ENCODE results near the gene ZRANB1. TPM values are rescaled to one million over a fixed set of nuclear protein-coding genes. Genes with fewer than 3 reads are reported as not detected.
A peak's percentile ranks its signal among the peaks of the same experiment; 100 is the strongest.

Gene ZRANB1
- total RNA-seq, 6 donors from 2014 or later = 14.6 to 35.4 (median 17.1) TPM

DNA sequence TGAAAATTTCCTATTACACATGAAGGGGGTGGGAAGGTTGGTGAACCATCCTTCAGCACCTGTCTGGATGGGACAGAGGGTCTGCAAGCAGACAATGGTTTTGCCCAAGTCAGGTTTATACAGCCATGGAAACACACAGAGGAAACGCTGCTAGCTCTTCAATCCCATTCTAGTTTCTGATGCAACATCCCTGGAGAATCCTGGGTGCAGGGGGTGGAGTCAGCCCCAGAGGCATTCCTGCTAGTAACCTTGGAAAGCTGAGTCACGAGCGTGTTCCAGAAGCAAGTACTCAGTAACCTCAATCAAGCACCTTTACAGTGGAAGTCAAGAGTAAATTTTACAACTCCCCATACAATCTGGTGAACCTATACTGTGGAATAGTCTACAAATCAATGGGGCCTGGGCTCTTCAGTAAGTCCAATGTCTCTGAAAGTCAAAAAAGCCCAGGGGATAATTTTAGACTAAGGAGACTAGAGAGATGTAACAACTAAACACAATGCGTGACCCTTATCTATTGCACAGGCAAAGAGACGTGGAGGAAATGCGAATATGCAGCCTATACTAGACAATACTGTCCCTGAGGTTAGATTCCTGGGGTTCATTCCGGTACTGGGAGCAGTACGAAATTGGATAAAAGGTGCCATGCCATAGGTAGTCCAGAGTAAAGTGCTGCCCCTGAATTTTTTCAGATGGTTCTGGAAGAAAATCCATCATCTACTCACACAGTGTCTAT lies 95.4 kb downstream of the ZRANB1 start:
- Histone ChIP-seq H3K27me3 (no peaks in the 10 kb centered on the region), H3K4me3 (no peak overlapping the region), H3K36me3 (peaks cover 0 to 26% (median 4%) of the 10 kb centered on the region in 4 donors), H3K9me3 (no peaks in the 10 kb centered on the region), H3K27ac (peak overlapping the region in 1 of 4 donors; percentile 38), H3K4me1 (peaks cover 32 to 60% (median 39%) of the 10 kb centered on the region in 4 donors)
- TF ChIP-seq, protein P1, sequence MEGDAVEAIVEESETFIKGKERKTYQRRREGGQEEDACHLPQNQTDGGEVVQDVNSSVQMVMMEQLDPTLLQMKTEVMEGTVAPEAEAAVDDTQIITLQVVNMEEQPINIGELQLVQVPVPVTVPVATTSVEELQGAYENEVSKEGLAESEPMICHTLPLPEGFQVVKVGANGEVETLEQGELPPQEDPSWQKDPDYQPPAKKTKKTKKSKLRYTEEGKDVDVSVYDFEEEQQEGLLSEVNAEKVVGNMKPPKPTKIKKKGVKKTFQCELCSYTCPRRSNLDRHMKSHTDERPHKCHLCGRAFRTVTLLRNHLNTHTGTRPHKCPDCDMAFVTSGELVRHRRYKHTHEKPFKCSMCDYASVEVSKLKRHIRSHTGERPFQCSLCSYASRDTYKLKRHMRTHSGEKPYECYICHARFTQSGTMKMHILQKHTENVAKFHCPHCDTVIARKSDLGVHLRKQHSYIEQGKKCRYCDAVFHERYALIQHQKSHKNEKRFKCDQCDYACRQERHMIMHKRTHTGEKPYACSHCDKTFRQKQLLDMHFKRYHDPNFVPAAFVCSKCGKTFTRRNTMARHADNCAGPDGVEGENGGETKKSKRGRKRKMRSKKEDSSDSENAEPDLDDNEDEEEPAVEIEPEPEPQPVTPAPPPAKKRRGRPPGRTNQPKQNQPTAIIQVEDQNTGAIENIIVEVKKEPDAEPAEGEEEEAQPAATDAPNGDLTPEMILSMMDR (IDR thresholded peaks at IDR 0.05) = no peak
- TF ChIP-seq EP300 (IDR thresholded peaks at IDR 0.05) (no peak), POLR2AphosphoS5 (IDR thresholded peaks at IDR 0.05) (no peak), POLR2A (IDR thresholded peaks at IDR 0.05) (no peak)
- DNase-seq = peak in 1 of 2 donors; percentile 81
- 66 to 80% methylated on average over 8 of the region's 8 CpGs for WGBS, 2 donors
- ATAC-seq (ENCODE audit: low FRiP score in 2 of 2) = no peak

Small RNAs within 50 kb of the gene (small RNA-seq; reads per million reads assigned to genes)
- gene MIR4296 = 0 reads per million in 4 donors

Other genes with a start within 250 kb of the ZRANB1 start
- gene FAM53B, start 197.7 kb upstream of the ZRANB1 start, total RNA-seq = 10 to 100 TPM; 35.8 to 62.5 (median 47.8) TPM
- gene EEF1AKMT2, start 150.2 kb upstream of the ZRANB1 start, total RNA-seq = 10 to 100 TPM in 4 of 6 donors, 1 to 10 TPM in 2; 3.6 to 17.3 (median 11.4) TPM
- 10 to 100 TPM in 4 of 6 donors, 1 to 10 TPM in 2; 7.3 to 18.7 (median 12.6) TPM for gene ABRAXAS2, start 140.3 kb upstream of the ZRANB1 start, total RNA-seq
- 10 to 100 TPM; 47.1 to 82.5 (median 59.7) TPM for gene CTBP2, start 218.4 kb downstream of the ZRANB1 start, total RNA-seq